ENCODE results near the gene SURF1. TPM values are rescaled to one million over a fixed set of nuclear protein-coding genes. Genes with fewer than 3 reads are reported as not detected.

The SURF1 gene
- total RNA-seq, 1 experiment from 2014 or later: 47.9 TPM

DNA sequence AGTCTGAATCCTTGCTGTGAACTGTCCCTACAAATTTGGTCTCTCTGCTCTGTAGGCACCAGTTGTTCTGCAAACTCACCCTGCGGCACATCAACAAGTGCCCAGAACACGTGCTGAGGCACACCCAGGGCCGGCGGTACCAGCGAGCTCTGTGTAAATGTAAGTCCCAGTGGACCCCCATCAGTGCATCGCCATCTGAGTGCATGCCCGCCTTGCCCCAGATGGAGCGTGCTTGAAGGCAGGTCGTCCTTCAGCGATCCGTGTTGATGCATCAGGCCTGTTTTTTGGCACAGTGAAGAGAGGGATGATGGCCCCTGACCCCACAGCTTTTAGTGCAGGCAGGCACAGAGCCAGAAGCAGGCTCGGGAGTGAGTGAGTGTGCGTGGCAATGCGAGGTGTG lies 1.4 kb upstream of the SURF1 start:
- no peak overlapping the region for H3K27ac Mint-ChIP-seq (ENCODE audit: unreplicated experiment)
- no TSS peak for BruUV-seq (replicated peaks)
- DNase-seq: no peak
- peaks cover 72% of the 10 kb centered on the region for H3K36me3 Mint-ChIP-seq (ENCODE audit: insufficient read depth, unreplicated experiment)
- peaks cover 23% of the 10 kb centered on the region for H3K4me1 Mint-ChIP-seq (ENCODE audit: low read depth, unreplicated experiment)
- no peaks in the 10 kb centered on the region for H3K9me3 Mint-ChIP-seq (ENCODE audit: low read depth, unreplicated experiment)
- TF ChIP-seq, protein P1, sequence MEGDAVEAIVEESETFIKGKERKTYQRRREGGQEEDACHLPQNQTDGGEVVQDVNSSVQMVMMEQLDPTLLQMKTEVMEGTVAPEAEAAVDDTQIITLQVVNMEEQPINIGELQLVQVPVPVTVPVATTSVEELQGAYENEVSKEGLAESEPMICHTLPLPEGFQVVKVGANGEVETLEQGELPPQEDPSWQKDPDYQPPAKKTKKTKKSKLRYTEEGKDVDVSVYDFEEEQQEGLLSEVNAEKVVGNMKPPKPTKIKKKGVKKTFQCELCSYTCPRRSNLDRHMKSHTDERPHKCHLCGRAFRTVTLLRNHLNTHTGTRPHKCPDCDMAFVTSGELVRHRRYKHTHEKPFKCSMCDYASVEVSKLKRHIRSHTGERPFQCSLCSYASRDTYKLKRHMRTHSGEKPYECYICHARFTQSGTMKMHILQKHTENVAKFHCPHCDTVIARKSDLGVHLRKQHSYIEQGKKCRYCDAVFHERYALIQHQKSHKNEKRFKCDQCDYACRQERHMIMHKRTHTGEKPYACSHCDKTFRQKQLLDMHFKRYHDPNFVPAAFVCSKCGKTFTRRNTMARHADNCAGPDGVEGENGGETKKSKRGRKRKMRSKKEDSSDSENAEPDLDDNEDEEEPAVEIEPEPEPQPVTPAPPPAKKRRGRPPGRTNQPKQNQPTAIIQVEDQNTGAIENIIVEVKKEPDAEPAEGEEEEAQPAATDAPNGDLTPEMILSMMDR (IDR thresholded peaks at IDR 0.05; ENCODE audit: unreplicated experiment): no peak
- peak overlapping the region; percentile 78 for H3K4me3 Mint-ChIP-seq (ENCODE audit: low read depth, unreplicated experiment)
- intact Hi-C loops (cut with micrococcal nuclease; ENCODE audit: unreplicated experiment): loop anchor here (2.0 kb wide), 1 partner anchor 17 kb away; no protein-coding TSS in a partner anchor
- no peaks in the 10 kb centered on the region for H3K27me3 Mint-ChIP-seq (ENCODE audit: unreplicated experiment)
- CTCF ChIA-PET: no interaction called here

DNA sequence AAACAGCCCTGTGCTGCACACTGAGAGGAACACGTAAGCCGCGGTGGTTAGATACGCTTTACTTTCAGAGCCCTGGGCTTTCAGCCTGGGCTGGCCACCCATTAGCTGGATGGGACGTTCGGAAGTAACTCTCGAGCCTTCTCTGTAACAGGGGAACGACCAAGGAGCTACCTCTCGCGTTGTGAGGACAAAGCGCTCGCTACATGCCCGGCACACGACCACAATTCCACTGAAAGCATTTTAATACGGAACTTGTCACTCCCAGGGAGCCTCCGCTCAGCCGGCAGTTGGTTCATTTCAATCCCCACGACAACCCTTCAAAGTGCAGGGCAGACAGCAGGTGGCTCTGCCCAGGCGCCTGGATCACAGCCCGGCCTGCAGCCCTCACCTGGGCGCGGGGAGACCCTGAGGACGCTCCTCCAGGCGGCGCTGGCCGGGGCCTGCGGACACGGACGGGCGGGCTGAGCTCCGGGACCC lies 368 bp downstream of the SURF1 start:
- no peak for DNase-seq
- no peaks in the 10 kb centered on the region for H3K27me3 Mint-ChIP-seq (ENCODE audit: unreplicated experiment)
- H3K4me1 Mint-ChIP-seq (ENCODE audit: low read depth, unreplicated experiment): peaks cover 23% of the 10 kb centered on the region
- intact Hi-C loops (cut with micrococcal nuclease; ENCODE audit: unreplicated experiment): loop anchor here (2.0 kb wide), 1 partner anchor 19 kb away; no protein-coding TSS in a partner anchor
- peaks cover 64% of the 10 kb centered on the region for H3K36me3 Mint-ChIP-seq (ENCODE audit: insufficient read depth, unreplicated experiment)
- CTCF ChIA-PET: interaction anchor here (0.8 to 0.9 kb wide), 2 partner anchors 104 to 170 kb away, joined by 4 to 5 read pairs; partner anchors contain the start of gene CACFD1
- peak overlapping the region; percentile 42 for H3K27ac Mint-ChIP-seq (ENCODE audit: unreplicated experiment)
- TF ChIP-seq, protein P1 (IDR thresholded peaks at IDR 0.05; ENCODE audit: unreplicated experiment): no peak
- peak overlapping the region; percentile 78 for H3K4me3 Mint-ChIP-seq (ENCODE audit: low read depth, unreplicated experiment)
- no peaks in the 10 kb centered on the region for H3K9me3 Mint-ChIP-seq (ENCODE audit: low read depth, unreplicated experiment)
- BruUV-seq (replicated peaks): no TSS peak

DNA sequence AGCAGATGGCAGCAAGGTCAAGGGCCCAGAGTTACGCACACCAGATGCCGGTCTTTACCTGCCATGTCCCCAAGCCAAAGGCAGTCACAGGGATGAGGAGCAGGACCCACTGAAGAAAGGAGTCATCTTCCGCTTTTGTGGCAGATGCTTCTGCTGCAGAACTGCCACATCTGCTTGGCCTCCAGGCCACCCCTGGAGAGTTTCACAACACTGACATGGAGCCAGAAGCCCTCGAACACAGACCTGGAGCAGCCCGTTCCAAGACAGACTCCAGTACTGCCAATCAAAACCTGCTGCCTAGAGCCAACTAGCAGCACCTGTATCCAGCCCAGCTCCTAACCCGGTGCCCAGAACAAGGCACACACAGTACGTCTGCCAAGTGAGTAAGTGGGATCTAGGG lies 1.5 kb downstream of the SURF1 start:
- Mint-ChIP-seq H3K4me3 (ENCODE audit: low read depth, unreplicated experiment) (no peak overlapping the region), H3K36me3 (ENCODE audit: insufficient read depth, unreplicated experiment) (peaks cover 69% of the 10 kb centered on the region), H3K4me1 (ENCODE audit: low read depth, unreplicated experiment) (peaks cover 27% of the 10 kb centered on the region), H3K27me3 (ENCODE audit: unreplicated experiment) (no peaks in the 10 kb centered on the region), H3K27ac (ENCODE audit: unreplicated experiment) (no peak overlapping the region), H3K9me3 (ENCODE audit: low read depth, unreplicated experiment) (no peaks in the 10 kb centered on the region)
- TF ChIP-seq, protein P1 (IDR thresholded peaks at IDR 0.05; ENCODE audit: unreplicated experiment): no peak
- CTCF ChIA-PET: interaction anchor here (1.3 kb wide), 1 partner anchor 19 kb away, joined by 8 read pairs; no protein-coding TSS in a partner anchor
- DNase-seq: no peak
- intact Hi-C loops (cut with micrococcal nuclease; ENCODE audit: unreplicated experiment): no loop called here
- no TSS peak for BruUV-seq (replicated peaks)

DNA sequence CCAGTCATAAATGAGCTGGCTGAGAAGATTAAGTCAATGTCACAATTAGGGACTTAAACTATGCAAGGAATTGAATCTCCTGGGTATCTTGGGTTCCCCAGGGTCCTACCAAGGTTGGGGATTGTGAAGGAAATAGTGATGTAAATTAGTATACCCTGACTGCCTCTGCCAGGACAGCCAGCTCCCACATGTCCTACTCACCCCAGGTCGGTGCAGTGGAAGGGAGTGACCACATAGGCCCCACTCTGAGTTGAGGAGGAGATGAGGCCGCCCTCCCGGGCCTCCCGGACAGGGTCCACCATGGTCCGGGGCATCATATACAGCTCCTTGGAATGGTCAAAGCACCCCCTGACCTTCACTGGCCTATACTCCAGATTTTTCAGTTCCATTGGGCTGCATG lies 2.7 kb downstream of the SURF1 start:
- H3K27me3 Mint-ChIP-seq (ENCODE audit: unreplicated experiment): no peaks in the 10 kb centered on the region
- DNase-seq: no peak
- no peak overlapping the region for H3K27ac Mint-ChIP-seq (ENCODE audit: unreplicated experiment)
- H3K9me3 Mint-ChIP-seq (ENCODE audit: low read depth, unreplicated experiment): no peaks in the 10 kb centered on the region
- TF ChIP-seq, protein P1 (IDR thresholded peaks at IDR 0.05; ENCODE audit: unreplicated experiment): no peak
- H3K4me3 Mint-ChIP-seq (ENCODE audit: low read depth, unreplicated experiment): no peak overlapping the region
- intact Hi-C loops (cut with micrococcal nuclease; ENCODE audit: unreplicated experiment): no loop called here
- CTCF ChIA-PET: no interaction called here
- H3K4me1 Mint-ChIP-seq (ENCODE audit: low read depth, unreplicated experiment): peaks cover 24% of the 10 kb centered on the region
- peaks cover 78% of the 10 kb centered on the region for H3K36me3 Mint-ChIP-seq (ENCODE audit: insufficient read depth, unreplicated experiment)
- no TSS peak for BruUV-seq (replicated peaks)

Measured in Calu3 (cell line).